HL-60/S4 (cell line): ENCODE results near the gene TLE4.
"Not testable (repeated sequence)": the region's sequence is repeated elsewhere in the genome, so short reads cannot be mapped to it uniquely, and the experiment has no call there.

Source experiments
- in situ Hi-C: fragments of 300-500 bp; cut with MboI; formaldehyde crosslinking; loops from 2 replicates; pipeline ENCODE4 v1.14.3; 2022; ENCODE audit warnings: low sequenced_read_pairs

Gene TLE4

GRCh38 chr9:79571309-79572031 lies at the start of gene TLE4:
TLE4 (plus strand) TSS chr9:79571965; CDS start chr9:79572791, 826 bp downstream.
- in situ Hi-C loops: no loop called here

- in situ Hi-C loops: no loop called here
These were observed 49.0 kb upstream of the TLE4 start for GRCh38 chr9:79522793-79523192.

- in situ Hi-C loops: no loop called here
These were observed 47.5 kb upstream of the TLE4 start for GRCh38 chr9:79524266-79524665.

- in situ Hi-C loops: no loop called here
These were observed 45.6 kb upstream of the TLE4 start for GRCh38 chr9:79526149-79526672.

- in situ Hi-C loops: no loop called here
These were observed 36.2 kb upstream of the TLE4 start for GRCh38 chr9:79535534-79535933.

GRCh38 chr9:79537838-79538237 lies 33.9 kb upstream of the TLE4 start:
- in situ Hi-C loops: no loop called here

GRCh38 chr9:79542735-79543620 lies 28.8 kb upstream of the TLE4 start:
- in situ Hi-C loops: no loop called here

- in situ Hi-C loops: not testable (repeated sequence)
These were observed 27.4 kb upstream of the TLE4 start for GRCh38 chr9:79544375-79544774.

- in situ Hi-C loops: no loop called here
These were observed 20.2 kb upstream of the TLE4 start for GRCh38 chr9:79551586-79551985.

- in situ Hi-C loops: no loop called here
These were observed 19.8 kb upstream of the TLE4 start for GRCh38 chr9:79551994-79552393.

GRCh38 chr9:79555474-79556089 lies 16.2 kb upstream of the TLE4 start:
- in situ Hi-C loops: no loop called here

GRCh38 chr9:79559495-79560181 lies 12.1 kb upstream of the TLE4 start:
- in situ Hi-C loops: no loop called here

- in situ Hi-C loops: no loop called here
These were observed 8.9 kb upstream of the TLE4 start for GRCh38 chr9:79562749-79563386.

- in situ Hi-C loops: no loop called here
These were observed 7.7 kb upstream of the TLE4 start for GRCh38 chr9:79564105-79564504.

- in situ Hi-C loops: no loop called here
These were observed 6.5 kb upstream of the TLE4 start for GRCh38 chr9:79565245-79565644.

GRCh38 chr9:79567671-79568098 lies 4.1 kb upstream of the TLE4 start:
- in situ Hi-C loops: no loop called here

- in situ Hi-C loops: no loop called here
These were observed 3.2 kb upstream of the TLE4 start for GRCh38 chr9:79568337-79569101.

GRCh38 chr9:79569814-79570447 lies 1.8 kb upstream of the TLE4 start:
- in situ Hi-C loops: no loop called here
